Medulla oblongata (tissue), 1 donor: ENCODE results near the gene CNTN1.
A peak's percentile ranks its signal among the peaks of the same experiment; 100 is the strongest.

Experiments used
- DNase-seq: peaks from one replicate; pipeline ENCODE4 v3.0.0-alpha.2; 2015; ENCODE audit errors: extremely low spot score

Gene CNTN1

GRCh38 chr12:40853221-40853620 lies 161.0 kb downstream of the CNTN1 start:
- no peak for DNase-seq

- no peak for DNase-seq
Observed at GRCh38 chr12:40854604-40855003, 162.4 kb downstream of the CNTN1 start.

GRCh38 chr12:40864891-40865290 lies 172.7 kb downstream of the CNTN1 start:
- DNase-seq = no peak

GRCh38 chr12:40870981-40871380 lies 178.7 kb downstream of the CNTN1 start:
- DNase-seq = no peak

GRCh38 chr12:40874868-40875267 lies 182.6 kb downstream of the CNTN1 start:
- DNase-seq = no peak

GRCh38 chr12:40889329-40889728 lies 197.1 kb downstream of the CNTN1 start:
- no peak for DNase-seq

GRCh38 chr12:40892528-40892927 lies 200.3 kb downstream of the CNTN1 start:
- no peak for DNase-seq

- DNase-seq = no peak
Observed at GRCh38 chr12:40898505-40898904, 206.3 kb downstream of the CNTN1 start.

GRCh38 chr12:40903040-40903439 lies 210.8 kb downstream of the CNTN1 start:
- DNase-seq = no peak

- DNase-seq = no peak
Observed at GRCh38 chr12:40907115-40907527, 214.9 kb downstream of the CNTN1 start.

- no peak for DNase-seq
Observed at GRCh38 chr12:40911676-40912075, 219.4 kb downstream of the CNTN1 start.

GRCh38 chr12:40915172-40915571 lies 222.9 kb downstream of the CNTN1 start:
- DNase-seq = no peak

GRCh38 chr12:40917561-40917960 lies 225.3 kb downstream of the CNTN1 start:
- DNase-seq = no peak

GRCh38 chr12:40921563-40922163 lies 229.4 kb downstream of the CNTN1 start:
- DNase-seq = peak; percentile 45

GRCh38 chr12:40937891-40938290 lies 245.7 kb downstream of the CNTN1 start:
- no peak for DNase-seq

- DNase-seq = no peak
Observed at GRCh38 chr12:40942326-40942725, 250.1 kb downstream of the CNTN1 start.

- DNase-seq = no peak
Observed at GRCh38 chr12:40945772-40946171, 253.5 kb downstream of the CNTN1 start.

GRCh38 chr12:40946612-40947194 lies 254.5 kb downstream of the CNTN1 start:
- DNase-seq = peak; percentile 53

GRCh38 chr12:40947797-40948196 lies 255.6 kb downstream of the CNTN1 start:
- DNase-seq = no peak

GRCh38 chr12:40953076-40953475 lies 260.8 kb downstream of the CNTN1 start:
- DNase-seq = no peak

GRCh38 chr12:40957417-40957816 lies 265.2 kb downstream of the CNTN1 start:
- no peak for DNase-seq

GRCh38 chr12:40959041-40959440 lies 266.8 kb downstream of the CNTN1 start:
- no peak for DNase-seq

- no peak for DNase-seq
Observed at GRCh38 chr12:40963751-40964150, 271.5 kb downstream of the CNTN1 start.

- no peak for DNase-seq
Observed at GRCh38 chr12:40969796-40970195, 277.6 kb downstream of the CNTN1 start.
